IMR-90 (cell line): ENCODE results near the gene ZNF423. TPM values are rescaled to one million over a fixed set of nuclear protein-coding genes. Genes with fewer than 3 reads are reported as not detected.

Experiments used
- ATAC-seq: fragments of 200-7000 bp; cut with Tn5 transposase; 2 replicates; pipeline ENCODE4 v1.9.1; 2020; ENCODE audit warnings: low read depth, mild to moderate bottlenecking, moderate library complexity
- BruUV-seq: library from RNA; stranded (reverse); fragments of 400-500 nt; replicated peaks from 2 replicates; lab custom pipeline; 2021; lab: Mats Ljungman, UMichigan
- CTCF ChIA-PET: fragments of 300-600 bp; formaldehyde crosslinking; extraction: SDS; loops from one replicate; lab custom pipeline; 2021; ENCODE audit warnings: antibody characterized with exemption; lab: Yijun Ruan, JAX
- POLR2A ChIA-PET: fragments of 300-600 bp; sonication (Branson Sonifier 250); formaldehyde crosslinking; loops from one replicate; lab custom pipeline; 2022; ENCODE audit warnings: antibody characterized with exemption; ENCODE audit not compliant: unreplicated experiment; lab: Charles Lee
- DNase-seq: peaks from one replicate; pipeline ENCODE4 v3.0.0; 2013
- H2AFZ ChIP-seq: replicated peaks from 2 replicates; pipeline ENCODE3; 2013; ENCODE audit warnings: low read length, mild to moderate bottlenecking; ENCODE audit not compliant: poor library complexity
- H2AK5ac ChIP-seq: 2 replicates; pipeline ENCODE4 v1.6.1; 2013; ENCODE audit warnings: low read depth, low read length, inconsistent platforms
- H2AK9ac ChIP-seq: replicated peaks from 2 replicates; pipeline ENCODE3; 2013; ENCODE audit warnings: mild to moderate bottlenecking, low read depth, low read length, moderate library complexity; ENCODE audit not compliant: poor library complexity
- H2BK120ac ChIP-seq: 2 replicates; pipeline ENCODE4 v1.6.1; 2013; ENCODE audit warnings: low read depth, low read length, inconsistent platforms
- H2BK15ac ChIP-seq: 3 replicates; pipeline ENCODE4 v1.6.1; 2013; ENCODE audit warnings: low read depth, low read length, inconsistent platforms
- H2BK20ac ChIP-seq: 2 replicates; pipeline ENCODE4 v1.6.1; 2013; ENCODE audit warnings: low read depth, mild to moderate bottlenecking, inconsistent platforms, low read length, moderate library complexity
- H2BK5ac ChIP-seq: 2 replicates; pipeline ENCODE4 v1.6.1; 2013; ENCODE audit warnings: mild to moderate bottlenecking, low read depth, low read length, inconsistent platforms; ENCODE audit not compliant: poor library complexity, severe bottlenecking
- H3K14ac ChIP-seq: replicated peaks from 2 replicates; pipeline ENCODE4 v1.6.1; 2013; ENCODE audit warnings: low read depth, low read length, inconsistent platforms
- H3K18ac ChIP-seq: 2 replicates; pipeline ENCODE4 v1.6.1; 2013; ENCODE audit warnings: low read depth, low read length, control low read depth
- H3K23ac ChIP-seq: 2 replicates; pipeline ENCODE4 v1.6.1; 2013; ENCODE audit warnings: low read depth, low read length, inconsistent platforms
- H3K27ac ChIP-seq: 2 replicates; pipeline ENCODE4 v1.5.1; 2013; ENCODE audit warnings: mild to moderate bottlenecking, control low read depth, low read length; ENCODE audit not compliant: insufficient read depth
- H3K27me3 ChIP-seq: 2 replicates; pipeline ENCODE4 v1.6.1; 2013; ENCODE audit warnings: low read length; ENCODE audit not compliant: control insufficient read depth, insufficient read depth
- H3K36me3 ChIP-seq: 2 replicates; pipeline ENCODE4 v1.6.1; 2013; ENCODE audit warnings: low read length, mixed read lengths; ENCODE audit not compliant: control insufficient read depth, insufficient read depth
- H3K4ac ChIP-seq: 2 replicates; pipeline ENCODE4 v1.6.1; 2013; ENCODE audit warnings: low read depth, low read length, inconsistent platforms
- H3K4me1 ChIP-seq: 2 replicates; pipeline ENCODE4 v1.6.1; 2013; ENCODE audit warnings: low read length, mixed read lengths; ENCODE audit not compliant: control insufficient read depth, insufficient read depth
- H3K4me2 ChIP-seq: 2 replicates; pipeline ENCODE4 v1.6.1; 2013; ENCODE audit warnings: low read depth, mild to moderate bottlenecking, control low read depth, low read length, moderate library complexity
- H3K4me3 ChIP-seq: 2 replicates; pipeline ENCODE4 v1.5.1; 2013; ENCODE audit warnings: low read depth, mild to moderate bottlenecking, control low read depth, low read length, moderate library complexity; ENCODE audit not compliant: insufficient read depth
- H3K56ac ChIP-seq: 2 replicates; pipeline ENCODE4 v1.6.1; 2013; ENCODE audit warnings: low read length, inconsistent platforms; ENCODE audit not compliant: insufficient read depth; ENCODE audit errors: extremely low read depth
- H3K79me1 ChIP-seq, 2 experiments: 2 replicates each; pipeline ENCODE4 v1.6.1; 2013; ENCODE audit warnings: low read length in 2 of 2, inconsistent platforms in 1 of 2, low read depth in 1 of 2
- H3K9ac ChIP-seq: 2 replicates; pipeline ENCODE4 v1.6.1; 2013; ENCODE audit warnings: low read depth, low read length, control low read depth
- H3K9me1 ChIP-seq: 2 replicates; pipeline ENCODE4 v1.6.1; 2013; ENCODE audit warnings: low read length, inconsistent platforms; ENCODE audit not compliant: insufficient read depth
- H3K9me3 ChIP-seq: 2 replicates; pipeline ENCODE4 v1.6.1; 2013; ENCODE audit warnings: low read length; ENCODE audit not compliant: control insufficient read depth, insufficient read depth
- H4K20me1 ChIP-seq: 2 replicates; pipeline ENCODE4 v1.6.1; 2013; ENCODE audit warnings: low read length, inconsistent platforms; ENCODE audit not compliant: insufficient read depth
- H4K5ac ChIP-seq: 2 replicates; pipeline ENCODE4 v1.6.1; 2013; ENCODE audit warnings: mild to moderate bottlenecking, low read depth, low read length, control low read depth
- H4K8ac ChIP-seq, 2 experiments: 2 replicates each; pipeline ENCODE4 v1.6.1; 2013; ENCODE audit warnings: low read depth in 2 of 2, low read length in 2 of 2, control low read depth in 1 of 2, inconsistent platforms in 1 of 2
- H4K91ac ChIP-seq: 2 replicates; pipeline ENCODE4 v1.6.1; 2013; ENCODE audit warnings: low read depth, low read length, inconsistent platforms; ENCODE audit not compliant: insufficient read depth
- RCOR1 ChIP-seq: IDR thresholded peaks from 2 replicates; pipeline ENCODE4 v1.6.1; 2012; ENCODE audit warnings: mild to moderate bottlenecking, low read length, improper control_type of control experiment; ENCODE audit not compliant: insufficient replicate concordance
- WGBS, 2 experiments: methylation state at CpG; one replicate each; pipeline versions ENCODE4 v1.1.5 to v1.1.7; 2013; ENCODE audit warnings: missing lambda C conversion rate in 2 of 2; ENCODE audit not compliant: insufficient read length in 1 of 2; ENCODE audit errors: extremely low coverage in 2 of 2; 5-methylcytosine and 5-hydroxymethylcytosine counted together
- dilution Hi-C: fragments of 300-500 bp; cut with HindIII; formaldehyde crosslinking; loops from one replicate; pipeline ENCODE4 v1.14.3; 2018; ENCODE audit warnings: low sequenced_read_pairs; ENCODE audit not compliant: unreplicated experiment
- in situ Hi-C: fragments of 300-500 bp; cut with MboI; formaldehyde crosslinking; loops from 3 replicates; pipeline ENCODE4 v1.14.3; 2019; ENCODE audit warnings: low sequenced_read_pairs, inconsistent platforms, mixed read lengths
- intact Hi-C: fragments of 100-400 bp; cut with micrococcal nuclease; formaldehyde crosslinking; loops from 2 replicates; pipeline ENCODE4 v1.10.0; 2022
- polyA plus RNA-seq, 3 experiments: library from polyadenylated mRNA; depleted of rRNA; stranded (reverse); fragments of >200 nt; gene quantifications; 2 replicates each; pipeline ENCODE4 v1.2.3, GENCODE V29; 2012; ENCODE audit warnings: low replicate concordance in 1 of 3
- total RNA-seq: library from RNA; depleted of rRNA; stranded (reverse); fragments of >200 nt; gene quantifications from 2 replicates; pipeline ENCODE4 v1.2.3, GENCODE V29; 2012

Gene ZNF423
- total and polyA plus RNA-seq, 2 of the 4 experiments (the other 2 are of a cell fraction) = under 0.01 to 0.10 TPM

GRCh38 chr16:49464877-49465504 lies 390.9 kb downstream of the ZNF423 start:
- ATAC-seq = no peak
- Histone ChIP-seq H3K27me3 (peaks cover 6% of the 10 kb centered on the region; the same call in 1 of the 2 replicates), H3K9me1 (no peaks in the 10 kb centered on the region), H3K36me3 (no peaks in the 10 kb centered on the region), H3K4me3 (no peak overlapping the region), H2BK20ac (no peak overlapping the region), H3K9me3 (no peaks in the 10 kb centered on the region), H3K4me1 (no peaks in the 10 kb centered on the region), H4K20me1 (no peaks in the 10 kb centered on the region), H3K4me2 (no peak overlapping the region), H4K91ac (no peak overlapping the region), H3K56ac (no peak overlapping the region), H3K18ac (no peak overlapping the region), H3K14ac (no peak overlapping the region), H3K4ac (no peak overlapping the region), H2BK15ac (no peak overlapping the region), H4K5ac (no peak overlapping the region), H3K79me1 (no peaks in the 10 kb centered on the region), H2AFZ (no peak overlapping the region), H3K23ac (no peak overlapping the region), H4K8ac (no peak overlapping the region), H2AK5ac (no peak overlapping the region), H3K9ac (no peak overlapping the region), H2BK120ac (no peak overlapping the region), H2AK9ac (no peak overlapping the region), H3K27ac (no peak overlapping the region), H2BK5ac (no peak overlapping the region)
- in situ Hi-C loops (no loop called here), intact Hi-C loops (no loop called here), dilution Hi-C loops (no loop called here)
- no peak for TF ChIP-seq RCOR1
- BruUV-seq = no TSS peak
- ChIA-PET CTCF (no interaction called here), POLR2A (no interaction called here)
- DNase-seq = no peak
- 4% methylated on average over 7 of the region's 40 CpGs; no CpG with 5 or more reads in 1 of the 2 experiments for WGBS, 2 experiments
